Measurements from ENCODE around the gene IL1R1. TPM values are rescaled to one million over a fixed set of nuclear protein-coding genes. Genes with fewer than 3 reads are reported as not detected.

Gene IL1R1
- total and polyA plus RNA-seq, 4 donors = 14.0 to 49.3 (median 29.5) TPM

DNA sequence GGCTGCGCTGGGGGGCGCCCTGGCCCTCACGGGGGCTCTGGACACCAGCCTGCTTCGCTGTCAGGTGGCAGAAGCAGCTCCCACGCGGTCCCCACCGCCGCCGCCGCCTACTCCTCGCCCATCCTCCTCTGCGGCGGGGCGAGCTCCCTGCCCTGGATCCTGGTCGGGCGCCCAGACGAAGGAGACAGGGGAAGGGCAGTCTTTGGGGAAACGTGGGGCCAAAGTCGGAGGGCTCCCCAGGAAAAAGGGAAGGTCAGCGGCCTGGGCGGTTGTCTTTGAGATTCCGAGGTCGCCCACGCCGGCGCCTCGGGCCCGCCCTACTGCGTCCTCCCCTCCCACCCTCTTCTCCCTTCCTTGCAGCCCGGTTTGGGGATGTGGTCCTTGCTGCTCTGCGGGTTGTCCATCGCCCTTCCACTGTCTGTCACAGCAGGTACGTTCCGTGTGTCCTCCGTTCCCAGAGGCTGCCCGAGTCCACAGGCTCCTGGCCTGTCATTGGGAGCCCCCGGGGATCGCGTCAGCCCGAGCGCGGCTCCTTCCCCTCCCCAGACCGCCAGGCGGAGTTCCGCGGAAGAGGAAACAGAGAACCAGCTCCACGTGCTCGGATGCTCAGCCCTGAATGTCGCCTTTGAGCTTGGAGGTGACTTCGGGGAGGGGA lies 45.1 kb downstream of the IL1R1 start:
- Histone ChIP-seq H3K9ac (ENCODE audit: low read depth in 1 of 2, low read length in 2 of 2) (peak overlapping the region; percentile 58 to 74), H3K9me3 (ENCODE audit: control insufficient read depth in 4 of 4, low read length in 3 of 4) (no peaks in the 10 kb centered on the region), H3K27ac (ENCODE audit: low read depth in 1 of 2, low read length in 2 of 2) (peak overlapping the region; percentile 88 to 91), H3K4me3 (ENCODE audit: low read depth in 1 of 3, low read length in 3 of 3) (peak overlapping the region; percentile 55 to 75 (median 75)), H3K4me1 (ENCODE audit: control insufficient read depth in 4 of 4, insufficient read depth in 4 of 4, low read length in 3 of 4) (peaks cover 1 to 19% (median 5%) of the 10 kb centered on the region in 4 donors), H3K36me3 (ENCODE audit: control insufficient read depth in 4 of 4, insufficient read depth in 3 of 4, low read depth in 1 of 4, low read length in 3 of 4) (no peaks in the 10 kb centered on the region), H3K27me3 (ENCODE audit: control insufficient read depth in 4 of 4, insufficient read depth in 4 of 4, low read length in 3 of 4) (no peaks in the 10 kb centered on the region)
- 4% methylated on average over 50 of the region's 50 CpGs for WGBS
- TF ChIP-seq FOXA2 (IDR thresholded peaks at IDR 0.05) (no peak), RXRA (IDR thresholded peaks at IDR 0.05) (peak in 1 of 2 donors; percentile 21), RAD21 (IDR thresholded peaks at IDR 0.05) (peak; percentile 45 to 67), FOXA1 (IDR thresholded peaks at IDR 0.05) (no peak), NR2F2 (IDR thresholded peaks at IDR 0.05) (no peak), TAF1 (conservative IDR thresholded peaks at IDR 0.05) (no peak), HNF4G (IDR thresholded peaks at IDR 0.05) (no peak), SP1 (IDR thresholded peaks at IDR 0.05) (no peak), YY1 (IDR thresholded peaks at IDR 0.05) (peak; percentile 28), JUND (IDR thresholded peaks at IDR 0.05) (no peak), HNF4A (conservative IDR thresholded peaks at IDR 0.05) (no peak), EGR1 (IDR thresholded peaks at IDR 0.05; ENCODE audit: low read depth in 2 of 2) (no peak), GABPA (IDR thresholded peaks at IDR 0.05 in 1 of 2, conservative IDR thresholded peaks at IDR 0.05 in 1 of 2) (no peak)
- TF ChIP-seq, protein P1, sequence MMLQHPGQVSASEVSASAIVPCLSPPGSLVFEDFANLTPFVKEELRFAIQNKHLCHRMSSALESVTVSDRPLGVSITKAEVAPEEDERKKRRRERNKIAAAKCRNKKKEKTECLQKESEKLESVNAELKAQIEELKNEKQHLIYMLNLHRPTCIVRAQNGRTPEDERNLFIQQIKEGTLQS (IDR thresholded peaks at IDR 0.05) = no peak
- TF ChIP-seq, protein P2, sequence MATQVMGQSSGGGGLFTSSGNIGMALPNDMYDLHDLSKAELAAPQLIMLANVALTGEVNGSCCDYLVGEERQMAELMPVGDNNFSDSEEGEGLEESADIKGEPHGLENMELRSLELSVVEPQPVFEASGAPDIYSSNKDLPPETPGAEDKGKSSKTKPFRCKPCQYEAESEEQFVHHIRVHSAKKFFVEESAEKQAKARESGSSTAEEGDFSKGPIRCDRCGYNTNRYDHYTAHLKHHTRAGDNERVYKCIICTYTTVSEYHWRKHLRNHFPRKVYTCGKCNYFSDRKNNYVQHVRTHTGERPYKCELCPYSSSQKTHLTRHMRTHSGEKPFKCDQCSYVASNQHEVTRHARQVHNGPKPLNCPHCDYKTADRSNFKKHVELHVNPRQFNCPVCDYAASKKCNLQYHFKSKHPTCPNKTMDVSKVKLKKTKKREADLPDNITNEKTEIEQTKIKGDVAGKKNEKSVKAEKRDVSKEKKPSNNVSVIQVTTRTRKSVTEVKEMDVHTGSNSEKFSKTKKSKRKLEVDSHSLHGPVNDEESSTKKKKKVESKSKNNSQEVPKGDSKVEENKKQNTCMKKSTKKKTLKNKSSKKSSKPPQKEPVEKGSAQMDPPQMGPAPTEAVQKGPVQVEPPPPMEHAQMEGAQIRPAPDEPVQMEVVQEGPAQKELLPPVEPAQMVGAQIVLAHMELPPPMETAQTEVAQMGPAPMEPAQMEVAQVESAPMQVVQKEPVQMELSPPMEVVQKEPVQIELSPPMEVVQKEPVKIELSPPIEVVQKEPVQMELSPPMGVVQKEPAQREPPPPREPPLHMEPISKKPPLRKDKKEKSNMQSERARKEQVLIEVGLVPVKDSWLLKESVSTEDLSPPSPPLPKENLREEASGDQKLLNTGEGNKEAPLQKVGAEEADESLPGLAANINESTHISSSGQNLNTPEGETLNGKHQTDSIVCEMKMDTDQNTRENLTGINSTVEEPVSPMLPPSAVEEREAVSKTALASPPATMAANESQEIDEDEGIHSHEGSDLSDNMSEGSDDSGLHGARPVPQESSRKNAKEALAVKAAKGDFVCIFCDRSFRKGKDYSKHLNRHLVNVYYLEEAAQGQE (IDR thresholded peaks at IDR 0.05) = peak; percentile 30
- TF ChIP-seq, protein P3, sequence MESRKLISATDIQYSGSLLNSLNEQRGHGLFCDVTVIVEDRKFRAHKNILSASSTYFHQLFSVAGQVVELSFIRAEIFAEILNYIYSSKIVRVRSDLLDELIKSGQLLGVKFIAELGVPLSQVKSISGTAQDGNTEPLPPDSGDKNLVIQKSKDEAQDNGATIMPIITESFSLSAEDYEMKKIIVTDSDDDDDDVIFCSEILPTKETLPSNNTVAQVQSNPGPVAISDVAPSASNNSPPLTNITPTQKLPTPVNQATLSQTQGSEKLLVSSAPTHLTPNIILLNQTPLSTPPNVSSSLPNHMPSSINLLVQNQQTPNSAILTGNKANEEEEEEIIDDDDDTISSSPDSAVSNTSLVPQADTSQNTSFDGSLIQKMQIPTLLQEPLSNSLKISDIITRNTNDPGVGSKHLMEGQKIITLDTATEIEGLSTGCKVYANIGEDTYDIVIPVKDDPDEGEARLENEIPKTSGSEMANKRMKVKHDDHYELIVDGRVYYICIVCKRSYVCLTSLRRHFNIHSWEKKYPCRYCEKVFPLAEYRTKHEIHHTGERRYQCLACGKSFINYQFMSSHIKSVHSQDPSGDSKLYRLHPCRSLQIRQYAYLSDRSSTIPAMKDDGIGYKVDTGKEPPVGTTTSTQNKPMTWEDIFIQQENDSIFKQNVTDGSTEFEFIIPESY (IDR thresholded peaks at IDR 0.05) = no peak
- TF ChIP-seq, protein P4, sequence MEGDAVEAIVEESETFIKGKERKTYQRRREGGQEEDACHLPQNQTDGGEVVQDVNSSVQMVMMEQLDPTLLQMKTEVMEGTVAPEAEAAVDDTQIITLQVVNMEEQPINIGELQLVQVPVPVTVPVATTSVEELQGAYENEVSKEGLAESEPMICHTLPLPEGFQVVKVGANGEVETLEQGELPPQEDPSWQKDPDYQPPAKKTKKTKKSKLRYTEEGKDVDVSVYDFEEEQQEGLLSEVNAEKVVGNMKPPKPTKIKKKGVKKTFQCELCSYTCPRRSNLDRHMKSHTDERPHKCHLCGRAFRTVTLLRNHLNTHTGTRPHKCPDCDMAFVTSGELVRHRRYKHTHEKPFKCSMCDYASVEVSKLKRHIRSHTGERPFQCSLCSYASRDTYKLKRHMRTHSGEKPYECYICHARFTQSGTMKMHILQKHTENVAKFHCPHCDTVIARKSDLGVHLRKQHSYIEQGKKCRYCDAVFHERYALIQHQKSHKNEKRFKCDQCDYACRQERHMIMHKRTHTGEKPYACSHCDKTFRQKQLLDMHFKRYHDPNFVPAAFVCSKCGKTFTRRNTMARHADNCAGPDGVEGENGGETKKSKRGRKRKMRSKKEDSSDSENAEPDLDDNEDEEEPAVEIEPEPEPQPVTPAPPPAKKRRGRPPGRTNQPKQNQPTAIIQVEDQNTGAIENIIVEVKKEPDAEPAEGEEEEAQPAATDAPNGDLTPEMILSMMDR (IDR thresholded peaks at IDR 0.05; ENCODE audit: low read depth, low read length, missing input control) = peak; percentile 33
- TF ChIP-seq, protein P5, sequence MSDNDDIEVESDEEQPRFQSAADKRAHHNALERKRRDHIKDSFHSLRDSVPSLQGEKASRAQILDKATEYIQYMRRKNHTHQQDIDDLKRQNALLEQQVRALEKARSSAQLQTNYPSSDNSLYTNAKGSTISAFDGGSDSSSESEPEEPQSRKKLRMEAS (IDR thresholded peaks at IDR 0.05) = peak; percentile 93
- peak; percentile 51 for DNase-seq (ENCODE audit: low spot score)
